ENCODE data around the gene FADD.
"Not testable (repeated sequence)": the region's sequence is repeated elsewhere in the genome, so short reads cannot be mapped to it uniquely, and the experiment has no call there.

Gene FADD

DNA sequence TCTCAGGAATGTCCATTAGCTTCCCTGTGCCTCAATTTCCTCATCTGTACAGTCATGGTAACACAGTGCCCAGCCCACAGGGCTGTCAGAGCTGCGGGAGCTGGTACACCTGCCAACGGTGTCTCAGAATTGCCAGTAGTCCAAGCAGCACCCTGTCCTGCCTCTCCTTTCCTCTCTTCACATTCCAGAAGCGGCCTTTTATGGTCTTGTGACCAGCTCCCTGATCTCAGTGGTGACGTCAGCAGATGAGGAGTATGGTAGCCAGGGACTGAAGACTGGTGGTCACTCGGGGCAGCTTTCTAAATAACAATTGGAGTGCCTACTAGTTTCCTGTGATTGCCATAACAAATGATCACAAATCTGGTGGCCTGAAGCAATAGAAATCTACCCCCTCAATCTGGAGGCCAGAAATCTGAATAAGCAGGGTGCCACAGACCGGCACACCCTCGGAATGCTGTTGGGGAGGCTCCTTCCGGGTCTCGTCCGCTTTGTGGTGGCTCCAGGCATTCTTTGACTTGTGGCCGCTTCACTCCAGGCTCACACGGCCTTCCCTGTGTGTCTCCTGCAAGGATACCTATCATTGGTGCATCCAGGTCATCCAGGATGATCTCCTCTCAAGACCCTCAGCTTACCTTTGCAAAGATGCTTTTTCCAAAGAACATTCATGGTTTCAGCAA, 2.1 kb downstream of the FADD start:
- DNase-seq (ENCODE audit: low spot score), result no peak

DNA sequence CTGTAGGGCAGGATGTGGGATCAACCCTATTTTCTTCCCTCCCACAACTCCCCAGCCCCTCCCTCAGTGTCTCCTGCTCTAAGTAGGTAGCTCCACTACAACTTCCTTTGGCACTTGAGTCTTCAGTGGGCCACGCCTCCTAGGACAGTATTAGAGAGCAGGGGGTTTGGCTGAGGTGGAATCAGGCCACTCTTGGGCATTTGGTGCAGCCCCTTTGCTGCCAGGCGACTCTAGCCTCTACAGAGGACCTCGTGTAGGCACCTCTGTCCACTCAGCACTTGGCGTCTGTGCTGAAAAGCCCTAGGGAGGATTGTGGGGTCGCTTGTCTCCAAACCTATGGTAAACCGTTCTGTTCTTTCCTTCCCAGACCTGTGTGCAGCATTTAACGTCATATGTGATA, 2.7 kb downstream of the FADD start:
- DNase-seq (ENCODE audit: low spot score), result no peak

DNA sequence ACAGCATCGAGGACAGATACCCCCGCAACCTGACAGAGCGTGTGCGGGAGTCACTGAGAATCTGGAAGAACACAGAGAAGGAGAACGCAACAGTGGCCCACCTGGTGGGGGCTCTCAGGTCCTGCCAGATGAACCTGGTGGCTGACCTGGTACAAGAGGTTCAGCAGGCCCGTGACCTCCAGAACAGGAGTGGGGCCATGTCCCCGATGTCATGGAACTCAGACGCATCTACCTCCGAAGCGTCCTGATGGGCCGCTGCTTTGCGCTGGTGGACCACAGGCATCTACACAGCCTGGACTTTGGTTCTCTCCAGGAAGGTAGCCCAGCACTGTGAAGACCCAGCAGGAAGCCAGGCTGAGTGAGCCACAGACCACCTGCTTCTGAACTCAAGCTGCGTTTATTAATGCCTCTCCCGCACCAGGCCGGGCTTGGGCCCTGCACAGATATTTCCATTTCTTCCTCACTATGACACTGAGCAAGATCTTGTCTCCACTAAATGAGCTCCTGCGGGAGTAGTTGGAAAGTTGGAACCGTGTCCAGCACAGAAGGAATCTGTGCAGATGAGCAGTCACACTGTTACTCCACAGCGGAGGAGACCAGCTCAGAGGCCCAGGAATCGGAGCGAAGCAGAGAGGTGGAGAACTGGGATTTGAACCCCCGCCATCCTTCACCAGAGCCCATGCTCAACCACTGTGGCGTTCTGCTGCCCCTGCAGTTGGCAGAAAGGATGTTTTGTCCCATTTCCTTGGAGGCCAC, 3.3 kb downstream of the FADD start:
- DNase-seq (ENCODE audit: low spot score), result no peak

DNA sequence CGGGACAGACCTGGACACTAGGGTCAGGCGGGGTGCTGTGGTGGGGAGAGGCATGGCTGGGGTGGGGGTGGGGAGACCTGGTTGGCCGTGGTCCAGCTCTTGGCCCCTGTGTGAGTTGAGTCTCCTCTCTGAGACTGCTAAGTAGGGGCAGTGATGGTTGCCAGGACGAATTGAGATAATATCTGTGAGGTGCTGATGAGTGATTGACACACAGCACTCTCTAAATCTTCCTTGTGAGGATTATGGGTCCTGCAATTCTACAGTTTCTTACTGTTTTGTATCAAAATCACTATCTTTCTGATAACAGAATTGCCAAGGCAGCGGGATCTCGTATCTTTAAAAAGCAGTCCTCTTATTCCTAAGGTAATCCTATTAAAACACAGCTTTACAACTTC, 3.9 kb downstream of the FADD start:
- no peak for DNase-seq (ENCODE audit: low spot score)

DNA sequence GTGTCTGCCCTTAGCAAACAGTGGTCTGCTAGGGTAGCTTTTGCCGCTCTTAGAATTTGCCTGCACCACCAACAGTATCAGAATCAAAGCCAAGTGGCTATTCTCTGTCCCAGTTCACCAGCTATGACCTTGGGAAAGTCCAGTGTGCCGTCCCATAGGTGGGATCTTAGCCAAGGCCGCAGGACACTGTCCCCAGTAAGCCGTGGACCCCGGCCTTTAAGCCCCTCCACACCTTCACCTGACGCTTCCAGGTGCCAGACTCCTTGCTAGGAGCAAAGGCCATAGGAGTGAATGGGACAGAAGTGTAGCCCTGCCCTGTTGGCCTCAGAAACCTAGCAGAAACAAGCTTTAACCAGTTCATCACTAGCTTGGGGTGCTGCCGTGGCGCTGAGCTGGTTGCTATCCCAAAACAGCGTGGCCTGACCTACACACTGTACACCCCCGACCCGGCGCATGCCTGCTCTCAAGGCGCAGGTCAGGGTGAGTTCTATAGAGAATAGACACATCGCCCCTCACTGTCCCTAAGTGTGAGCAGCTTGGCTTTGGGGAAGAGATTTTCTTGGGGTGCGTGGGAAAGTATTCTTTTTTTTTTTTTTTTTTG, 4.5 kb downstream of the FADD start:
- no peak for DNase-seq (ENCODE audit: low spot score)

DNA sequence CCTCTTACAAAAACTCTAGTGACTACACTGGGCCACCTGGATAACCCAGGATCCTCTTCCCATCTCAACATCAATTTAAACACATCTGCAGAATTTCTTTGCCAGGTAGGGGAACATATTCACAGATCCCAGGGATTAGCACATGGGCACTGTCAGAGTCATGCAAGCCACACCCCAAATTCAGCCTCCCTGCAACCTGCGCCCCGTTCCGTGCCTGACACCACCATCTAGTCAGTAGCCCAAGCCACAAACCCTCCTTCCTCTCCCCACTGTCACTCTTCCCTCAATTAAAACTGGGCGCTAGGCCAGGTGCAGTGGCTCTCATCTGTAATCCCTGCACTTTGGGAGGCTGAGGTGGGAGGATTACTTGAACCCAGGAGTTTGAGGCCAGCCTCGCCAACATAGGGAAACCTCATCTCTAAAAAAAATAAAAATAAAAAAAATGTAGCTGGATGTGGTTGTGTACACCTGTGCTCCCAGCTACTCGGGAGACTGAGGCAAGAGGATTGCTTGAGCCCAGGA, 6.4 kb downstream of the FADD start:
- no peak for DNase-seq (ENCODE audit: low spot score)

DNA sequence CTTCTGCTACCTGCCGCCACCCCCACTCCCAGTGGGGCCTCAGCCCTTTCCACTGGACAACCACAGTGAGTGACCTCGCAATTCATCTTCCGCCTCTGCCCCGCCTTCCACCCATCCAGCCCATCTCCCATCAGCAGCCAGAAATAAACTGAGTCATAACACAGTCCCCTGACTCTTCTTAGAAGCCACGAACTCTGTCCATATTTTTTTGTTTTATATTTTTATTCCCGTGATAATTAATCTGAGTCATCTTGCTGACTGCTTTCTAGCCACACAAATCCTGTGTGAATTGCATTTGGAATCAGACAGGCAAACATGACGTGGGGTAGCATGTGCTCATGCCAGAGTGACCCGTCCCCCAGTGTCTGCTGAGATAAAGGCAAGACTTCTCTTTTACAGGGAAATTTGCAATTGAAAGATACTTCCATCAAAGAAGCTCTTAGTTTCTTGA, 7.0 kb downstream of the FADD start:
- no peak for DNase-seq (ENCODE audit: low spot score)

DNA sequence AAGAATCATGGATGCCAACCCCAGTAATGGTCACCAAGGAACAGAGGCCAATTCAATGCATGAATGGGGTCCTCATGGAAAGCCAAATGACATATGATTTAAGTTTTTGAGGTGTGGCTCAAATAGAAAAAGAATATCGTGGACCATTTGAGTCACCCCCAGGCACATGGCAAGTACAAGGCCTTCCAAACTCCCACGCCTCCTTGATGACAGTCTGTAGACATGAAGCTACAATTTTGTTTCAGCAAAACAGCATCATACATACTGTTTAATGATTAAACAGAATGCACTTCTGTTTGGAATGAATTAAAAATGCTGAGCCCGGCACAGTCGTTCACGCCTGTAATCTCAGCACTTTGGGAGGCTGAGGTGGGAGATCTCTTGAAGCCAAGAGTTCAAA, 7.4 kb downstream of the FADD start:
- no peak for DNase-seq (ENCODE audit: low spot score)

DNA sequence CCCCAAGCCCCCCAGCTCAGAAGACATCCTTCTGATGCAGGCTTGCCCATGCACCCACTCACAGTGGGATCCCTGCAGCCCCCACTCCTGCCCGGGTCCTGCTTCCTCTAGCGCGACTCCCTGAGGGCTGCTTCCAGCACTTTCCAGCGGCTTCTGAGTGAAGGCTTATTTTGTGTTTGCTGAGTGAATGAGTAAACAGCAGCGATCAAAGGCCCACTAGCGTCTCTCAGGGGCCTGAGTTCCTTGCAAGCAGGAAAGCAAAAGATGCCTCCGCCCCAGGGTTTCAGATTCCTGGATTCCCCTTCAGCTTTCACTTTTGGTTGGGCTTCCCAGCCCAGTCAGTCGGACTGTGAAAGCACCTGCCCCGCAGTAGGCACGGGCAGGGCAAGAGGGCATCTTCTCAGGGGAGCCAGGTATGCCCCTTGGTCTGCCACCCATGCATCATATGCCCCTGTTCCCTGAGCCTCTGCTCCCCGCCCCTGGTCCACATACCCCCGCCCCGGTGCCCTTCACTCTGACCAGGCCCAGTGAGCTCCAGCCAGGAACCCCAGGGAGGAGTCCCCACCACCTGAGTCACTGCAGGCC, 9.2 kb downstream of the FADD start:
- no peak for DNase-seq (ENCODE audit: low spot score)

DNA sequence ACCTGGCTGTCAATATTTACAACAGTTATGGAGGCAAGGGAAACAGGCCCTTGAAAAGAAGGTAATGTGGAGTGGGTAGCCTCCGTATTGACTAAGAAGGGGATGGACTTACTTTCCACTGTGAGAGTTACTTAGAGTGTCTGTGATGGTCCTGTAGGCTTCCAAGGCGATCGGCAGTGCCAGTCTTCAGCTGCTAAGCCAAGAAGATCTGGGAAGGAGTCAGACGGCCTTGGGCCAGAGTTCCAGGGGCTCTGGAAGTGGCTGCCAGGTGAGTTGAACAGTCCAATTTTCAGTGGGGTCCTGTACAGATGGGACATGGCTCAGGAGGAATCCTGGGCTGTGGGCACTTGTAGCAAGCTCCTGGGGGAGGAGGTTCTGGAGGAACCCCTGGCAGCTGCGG, 14.3 kb downstream of the FADD start:
- DNase-seq (ENCODE audit: low spot score), result not testable (repeated sequence)

DNA sequence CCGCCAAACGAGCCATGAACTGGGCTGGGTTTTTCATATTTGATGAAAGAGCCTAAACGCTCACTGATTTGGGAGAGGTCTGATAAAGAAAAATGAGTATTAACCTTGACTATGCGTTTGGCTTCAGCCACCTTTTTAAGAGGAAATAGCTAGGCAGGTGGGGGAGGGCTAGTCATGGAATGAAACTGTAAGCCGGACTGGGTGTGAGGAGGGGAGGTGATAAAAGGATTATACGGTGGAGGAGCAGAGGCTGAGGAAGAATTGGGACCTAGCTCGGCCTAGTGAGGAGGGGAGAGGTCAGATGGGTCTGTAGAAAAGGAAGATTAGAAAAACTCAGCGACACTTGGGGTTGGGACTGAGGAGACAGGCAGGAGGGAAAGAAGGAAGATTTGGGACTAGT, 15.0 kb downstream of the FADD start:
- DNase-seq (ENCODE audit: low spot score), result not testable (repeated sequence)

DNA sequence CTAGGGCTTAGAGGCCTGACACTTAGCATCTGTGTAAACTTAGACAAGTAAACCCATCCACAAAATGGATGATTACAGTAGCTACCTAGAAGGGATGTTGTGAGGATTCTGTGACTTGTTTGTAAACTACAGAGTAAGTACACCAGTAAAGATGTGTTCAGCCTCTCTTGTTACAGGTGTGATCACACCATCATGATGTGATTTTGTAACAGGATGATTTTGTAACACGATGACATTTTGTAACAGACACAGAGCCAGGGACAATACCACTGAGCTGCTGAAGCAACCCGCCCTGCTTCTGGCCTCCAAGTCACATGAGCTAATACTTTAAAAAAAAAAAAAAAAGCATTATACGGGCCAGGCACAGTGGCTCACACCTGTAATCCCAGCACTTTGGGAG, 17.0 kb downstream of the FADD start:
- DNase-seq (ENCODE audit: low spot score), result no peak

DNA sequence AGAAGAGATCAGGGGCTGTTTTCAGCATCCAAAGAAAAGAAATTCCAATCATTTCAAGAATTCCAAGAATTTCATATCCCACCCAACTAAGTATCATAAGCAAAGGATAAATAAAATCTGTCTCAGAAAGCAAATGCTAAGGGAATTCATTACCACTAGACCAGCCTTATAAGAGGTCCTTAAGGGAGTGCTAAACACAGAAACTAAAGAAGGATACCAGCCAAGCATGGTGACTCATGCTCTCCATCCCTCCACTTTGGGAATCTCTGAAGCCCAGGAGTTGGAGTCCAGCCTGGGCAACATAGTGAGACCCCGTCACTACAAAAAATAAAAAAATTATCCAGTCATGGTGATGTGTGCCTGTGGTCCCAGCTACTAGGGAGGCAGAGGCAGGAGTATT, 17.8 kb downstream of the FADD start:
- DNase-seq (ENCODE audit: low spot score), result no peak

DNA sequence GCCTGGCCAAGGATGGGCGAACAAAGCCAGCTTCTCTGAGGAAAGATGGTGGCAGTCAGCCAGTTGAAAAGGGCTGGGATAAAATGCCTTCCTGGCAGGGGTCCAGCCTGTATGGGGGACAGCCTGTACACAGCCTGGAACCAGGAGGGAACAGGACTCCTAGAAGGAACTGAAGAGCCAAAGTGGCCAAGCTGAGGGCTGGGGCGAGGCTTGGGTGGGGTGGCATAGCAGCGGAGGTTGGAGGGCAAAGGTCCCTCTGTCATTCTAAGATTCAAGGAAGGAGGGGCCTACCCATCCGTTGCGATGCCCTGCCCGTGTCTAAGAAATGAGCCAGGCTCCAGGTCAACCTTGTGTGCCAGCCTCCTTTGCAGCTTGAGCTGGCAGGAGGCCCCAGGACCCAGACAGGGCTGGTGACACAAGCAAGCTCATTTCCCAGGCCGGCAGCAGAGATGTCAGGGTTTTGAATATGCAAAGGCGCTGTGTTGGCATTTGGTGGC, 22.6 kb downstream of the FADD start:
- no peak for DNase-seq (ENCODE audit: low spot score)

DNA sequence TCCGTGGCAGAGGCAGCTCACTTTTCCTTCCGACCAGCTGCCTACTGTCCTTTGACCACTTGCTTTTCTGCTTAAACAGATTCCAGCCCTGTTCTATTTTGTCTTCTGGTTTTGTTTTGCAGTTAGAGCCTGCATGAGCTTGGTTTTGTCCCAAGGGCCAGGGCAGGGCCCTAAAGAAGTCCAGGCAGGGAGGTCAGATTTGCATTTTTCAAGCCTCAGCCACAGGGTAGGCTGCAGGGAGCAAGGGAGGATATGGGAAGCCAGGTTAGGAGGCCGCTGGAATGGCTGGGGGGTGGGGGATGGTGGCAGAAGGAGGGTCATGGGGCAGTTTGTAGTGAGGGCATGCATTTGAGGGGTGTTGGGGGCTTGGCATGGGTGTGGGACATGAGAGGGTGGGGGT, 23.1 kb downstream of the FADD start:
- DNase-seq (ENCODE audit: low spot score), result no peak

DNA sequence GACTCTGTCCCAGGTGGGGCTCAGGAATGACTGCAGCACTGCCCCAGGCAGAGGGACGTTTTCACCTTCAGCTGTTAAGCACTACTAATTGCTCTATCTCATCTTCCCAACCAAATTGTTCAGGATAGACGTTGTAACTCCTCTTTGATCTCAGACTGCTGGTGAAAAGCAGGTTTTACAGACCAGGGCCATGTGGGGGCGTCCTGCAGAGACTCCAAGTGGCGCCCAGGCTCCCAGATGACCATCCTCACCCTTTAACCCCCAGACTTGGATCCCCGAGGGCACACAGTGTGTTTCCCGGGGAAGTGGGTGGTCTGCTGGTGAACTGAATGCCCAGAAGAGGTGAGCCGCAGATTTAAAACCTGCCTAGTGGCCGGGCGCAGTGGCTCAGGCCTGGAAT, 23.9 kb downstream of the FADD start:
- DNase-seq (ENCODE audit: low spot score), result no peak

DNA sequence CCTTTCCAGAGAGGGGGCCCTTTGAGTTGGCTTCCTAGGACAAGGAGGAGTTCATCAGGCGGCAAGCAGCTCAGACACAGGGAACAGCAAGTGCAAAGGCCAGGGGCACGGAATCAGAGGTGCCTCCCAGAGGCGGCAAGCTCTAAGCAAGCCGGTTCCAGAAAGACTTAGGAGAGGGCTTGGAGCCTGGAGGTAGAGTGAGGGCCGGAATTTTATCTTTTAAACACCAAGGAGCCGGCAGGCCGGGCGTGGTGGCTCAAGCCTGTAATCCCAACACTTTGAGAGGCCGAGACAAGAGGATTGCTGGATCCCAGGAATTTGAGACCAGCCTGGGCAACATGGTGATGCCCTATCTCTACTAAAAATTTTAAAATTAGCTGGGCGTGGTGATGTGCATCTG, 26.6 kb downstream of the FADD start:
- DNase-seq (ENCODE audit: low spot score), result no peak

DNA sequence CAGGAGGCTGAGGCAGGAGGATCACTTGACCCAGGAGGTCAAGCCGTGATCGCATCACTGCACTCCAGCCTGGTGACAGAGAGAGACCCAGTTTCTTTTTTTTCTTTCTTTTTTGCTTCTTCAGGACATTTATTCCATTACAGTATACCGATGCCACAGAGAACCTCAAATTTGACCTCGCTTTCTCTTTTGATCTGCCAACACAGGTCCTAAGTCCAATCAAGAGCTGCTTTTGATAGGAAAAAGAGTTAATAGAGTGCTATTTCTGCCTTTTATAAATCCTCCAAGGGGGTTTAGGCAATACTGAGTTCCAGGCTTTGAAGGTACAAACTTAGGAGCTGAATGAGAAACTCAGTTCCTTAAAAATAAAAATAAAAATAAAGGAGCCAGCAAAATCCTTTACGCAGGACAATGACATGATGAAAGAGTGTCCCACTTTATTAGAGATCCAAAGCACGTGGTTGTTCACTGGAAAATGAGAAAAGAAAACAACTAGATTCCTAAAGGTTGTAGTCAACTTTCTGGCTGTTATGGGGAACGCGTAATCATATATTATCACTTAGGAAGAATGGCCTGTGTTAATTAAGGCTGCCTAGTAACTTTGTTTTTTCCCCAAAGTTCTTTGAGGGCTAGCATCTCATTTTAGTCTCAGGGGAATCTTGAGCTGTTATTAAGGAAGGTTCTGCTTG, 27.2 kb downstream of the FADD start:
- no peak for DNase-seq (ENCODE audit: low spot score)

DNA sequence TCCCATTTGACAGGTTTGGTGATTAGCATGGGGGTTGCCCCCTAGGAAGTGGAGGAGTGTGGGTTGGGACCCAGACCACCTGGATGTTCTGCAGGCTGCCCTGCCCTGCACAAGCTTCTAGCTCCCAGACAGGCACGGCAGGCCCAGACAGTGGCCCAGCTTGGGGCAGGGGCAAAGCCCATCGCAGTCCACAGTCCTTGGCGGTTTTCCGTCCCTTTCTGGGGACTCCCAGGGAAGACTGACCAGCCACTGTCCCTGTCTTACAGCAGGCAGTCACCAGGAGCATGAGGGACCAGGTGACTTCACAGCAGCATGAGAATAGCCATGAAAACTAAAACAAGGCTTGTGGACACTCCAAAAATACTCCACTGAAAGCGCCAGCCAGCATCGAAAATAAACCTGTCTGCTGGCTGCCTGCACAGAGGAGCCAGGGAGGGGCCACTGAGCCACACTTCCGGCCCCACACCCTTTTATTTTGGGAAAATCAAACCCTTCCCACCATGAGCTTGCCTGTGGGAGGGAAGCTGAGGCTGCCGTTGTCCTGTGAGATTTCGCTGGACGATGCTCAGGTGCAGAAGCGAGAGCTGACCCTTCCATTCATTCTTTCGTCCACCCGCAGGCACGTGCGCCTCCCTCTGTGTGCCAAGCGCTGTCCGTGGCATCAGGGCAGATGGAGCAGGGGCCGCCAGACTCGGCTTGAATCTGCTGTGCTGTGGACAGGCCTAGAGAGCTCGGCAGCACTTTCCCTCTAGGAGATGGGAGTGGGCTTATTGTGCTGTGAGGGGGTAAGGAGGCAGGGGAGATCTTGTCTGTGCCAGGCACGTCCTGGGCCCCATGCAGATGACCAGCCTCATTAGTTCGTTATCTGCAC, 28.0 kb downstream of the FADD start:
- no peak for DNase-seq (ENCODE audit: low spot score)

DNA sequence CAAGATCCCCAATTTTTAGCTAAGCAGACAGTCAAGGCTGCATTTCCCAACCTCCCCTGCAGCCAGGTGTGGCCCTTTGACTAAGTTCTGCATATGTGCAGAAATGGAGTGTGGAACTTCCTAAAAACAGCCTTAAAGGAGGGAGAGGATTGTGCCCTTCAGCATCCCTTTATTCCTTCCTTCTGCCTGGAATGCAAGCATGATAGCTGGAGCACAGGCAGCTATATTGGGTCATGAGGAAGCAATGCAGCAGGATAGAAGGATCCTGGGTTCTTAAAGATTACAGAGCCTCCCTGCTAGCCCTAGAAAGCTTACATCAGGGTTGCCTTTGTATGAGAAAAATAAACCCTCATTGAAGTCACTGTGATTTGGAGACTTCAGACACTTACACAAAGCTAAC, 29.9 kb downstream of the FADD start:
- DNase-seq (ENCODE audit: low spot score), result no peak

DNA sequence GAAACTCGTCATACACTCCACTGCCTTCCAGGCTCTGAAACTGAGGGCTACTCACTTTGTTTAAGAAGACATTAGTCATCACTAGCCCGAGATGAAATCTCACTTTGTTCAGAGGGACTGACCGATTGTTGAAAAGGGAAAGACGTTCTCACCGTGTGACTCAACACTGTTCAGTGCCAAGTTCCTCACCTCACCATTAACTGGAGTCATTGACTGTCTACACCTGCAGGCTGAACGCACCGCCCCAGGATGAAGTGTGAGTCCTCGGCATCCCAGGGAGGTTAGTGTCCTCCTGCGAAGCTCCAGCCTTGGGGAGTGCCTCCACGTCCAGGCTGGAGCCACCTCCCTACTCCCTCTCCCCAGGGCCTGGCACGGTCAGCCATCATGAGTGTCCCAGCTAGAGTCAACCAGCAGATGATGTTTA, 30.4 kb downstream of the FADD start:
- peak; percentile 52 for DNase-seq (ENCODE audit: low spot score)

Measured in AG08396 (cell line).